ENCODE data around the gene MLEC.

- TF ChIP-seq GATA3 (IDR thresholded peaks at IDR 0.05; ENCODE audit: low read depth, low read length) (no peak), GATA2 (IDR thresholded peaks at IDR 0.05; ENCODE audit: low read depth, low read length) (no peak)
These were observed 28.4 kb upstream of the MLEC start for GRCh38 chr12:120658286-120659150.

All from SH-SY5Y (cell line).